ENCODE results near the gene CMTM8.
A peak's percentile ranks its signal among the peaks of the same experiment; 100 is the strongest.

CMTM8 gene

GRCh38 chr3:32391643-32392535, 153.4 kb downstream of the CMTM8 start, which contains the start of gene CMTM7:
CMTM7 (plus strand) TSS chr3:32391853; CDS start chr3:32391907, 54 bp downstream.
- no peak for TF ChIP-seq CTCF (IDR thresholded peaks at IDR 0.05; ENCODE audit: control insufficient read depth, extremely low read depth, insufficient read depth)
- no peak for DNase-seq (ENCODE audit: low read depth)
- peak within 1 kb of the TSS; percentile 59 for H3K4me3 ChIP-seq (ENCODE audit: low read depth, low read length)

GRCh38 chr3:32392536-32393302, 154.2 kb downstream of the CMTM8 start:
- no peak for TF ChIP-seq CTCF (IDR thresholded peaks at IDR 0.05; ENCODE audit: control insufficient read depth, extremely low read depth, insufficient read depth)
- H3K4me3 ChIP-seq (ENCODE audit: low read depth, low read length): peak overlapping the region; percentile 59
- DNase-seq (ENCODE audit: low read depth): no peak

GRCh38 chr3:32395496-32395895, 157.0 kb downstream of the CMTM8 start:
- DNase-seq (ENCODE audit: low read depth): no peak
- H3K4me3 ChIP-seq (ENCODE audit: low read depth, low read length): no peak overlapping the region
- no peak for TF ChIP-seq CTCF (IDR thresholded peaks at IDR 0.05; ENCODE audit: control insufficient read depth, extremely low read depth, insufficient read depth)

GRCh38 chr3:32397941-32398340, 159.5 kb downstream of the CMTM8 start:
- no peak for TF ChIP-seq CTCF (IDR thresholded peaks at IDR 0.05; ENCODE audit: control insufficient read depth, extremely low read depth, insufficient read depth)
- no peak for DNase-seq (ENCODE audit: low read depth)

GRCh38 chr3:32398531-32398930, 160.1 kb downstream of the CMTM8 start:
- no peak for TF ChIP-seq CTCF (IDR thresholded peaks at IDR 0.05; ENCODE audit: control insufficient read depth, extremely low read depth, insufficient read depth)
- no peak overlapping the region for H3K4me3 ChIP-seq (ENCODE audit: low read depth, low read length)
- no peak for DNase-seq (ENCODE audit: low read depth)

More at GRCh38 chr3:32397941-32398340, 159.5 kb downstream of the CMTM8 start:
- no peak overlapping the region for H3K4me3 ChIP-seq (ENCODE audit: low read depth, low read length)

- no peak overlapping the region for H3K4me3 ChIP-seq (ENCODE audit: low read depth, low read length)
- no peak for DNase-seq (ENCODE audit: low read depth)
- TF ChIP-seq CTCF (IDR thresholded peaks at IDR 0.05; ENCODE audit: control insufficient read depth, extremely low read depth, insufficient read depth): peak; percentile 36; the same call in 1 of the 2 replicates
Measured at GRCh38 chr3:32399030-32399620, 160.6 kb downstream of the CMTM8 start.

Measured in LNCaP clone FGC (cell line).